ENCODE measurements around the gene DNAJC1.

Gene DNAJC1

GRCh38 chr10:21954132-21954531 lies 49.4 kb downstream of the DNAJC1 start:
- no peak for DNase-seq

- no peak for DNase-seq
Observed at GRCh38 chr10:21953585-21954057, 49.9 kb downstream of the DNAJC1 start.

- no peak for DNase-seq
Observed at GRCh38 chr10:21950566-21950965, 53.0 kb downstream of the DNAJC1 start.

- DNase-seq: no peak
Observed at GRCh38 chr10:21946946-21947345, 56.6 kb downstream of the DNAJC1 start.

GRCh38 chr10:21944727-21945386 lies 58.7 kb downstream of the DNAJC1 start:
- no peak for DNase-seq

GRCh38 chr10:21943633-21944265 lies 59.8 kb downstream of the DNAJC1 start:
- DNase-seq: no peak

GRCh38 chr10:21935439-21936023 lies 68.0 kb downstream of the DNAJC1 start:
- no peak for DNase-seq

GRCh38 chr10:21934307-21934706 lies 69.2 kb downstream of the DNAJC1 start:
- DNase-seq: no peak

GRCh38 chr10:21929070-21929469 lies 74.5 kb downstream of the DNAJC1 start:
- DNase-seq: no peak

GRCh38 chr10:21927631-21928353 lies 75.7 kb downstream of the DNAJC1 start:
- no peak for DNase-seq

- DNase-seq: no peak
Observed at GRCh38 chr10:21926949-21927348, 76.6 kb downstream of the DNAJC1 start.

GRCh38 chr10:21926358-21926925 lies 77.1 kb downstream of the DNAJC1 start:
- no peak for DNase-seq

- DNase-seq: no peak
Observed at GRCh38 chr10:21925851-21926250, 77.7 kb downstream of the DNAJC1 start.

- DNase-seq: no peak
Observed at GRCh38 chr10:21924511-21924910, 79.0 kb downstream of the DNAJC1 start.

- no peak for DNase-seq
Observed at GRCh38 chr10:21920633-21921032, 82.9 kb downstream of the DNAJC1 start.

- DNase-seq: no peak
Observed at GRCh38 chr10:21919906-21920305, 83.6 kb downstream of the DNAJC1 start.

- no peak for DNase-seq
Observed at GRCh38 chr10:21919117-21919516, 84.4 kb downstream of the DNAJC1 start.

GRCh38 chr10:21912625-21913024 lies 90.9 kb downstream of the DNAJC1 start:
- DNase-seq: no peak

- no peak for DNase-seq
Observed at GRCh38 chr10:21910798-21911197, 92.7 kb downstream of the DNAJC1 start.

- no peak for DNase-seq
Observed at GRCh38 chr10:21907436-21907835, 96.1 kb downstream of the DNAJC1 start.

GRCh38 chr10:21904930-21905329 lies 98.6 kb downstream of the DNAJC1 start:
- no peak for DNase-seq

- no peak for DNase-seq
Observed at GRCh38 chr10:21899736-21900135, 103.8 kb downstream of the DNAJC1 start.

GRCh38 chr10:21895932-21896331 lies 107.6 kb downstream of the DNAJC1 start:
- no peak for DNase-seq

Measured in GOT3 (cell line).